Uterus (tissue), 2 donors: ENCODE measurements around the gene APP.

Experiments
- CTCF ChIP-seq, 4 experiments: fragments of 200-600 bp in 2 of 4; fragments of 450-650 bp in 2 of 4; sonication (generic) in 2 of 4; IDR thresholded peaks; one replicate each; pipeline ENCODE4 v1.5.1; 2016 to 2019; ENCODE audit warnings: antibody characterized with exemption in 4 of 4, mild to moderate bottlenecking in 2 of 4, moderate library complexity in 1 of 4
- POLR2A ChIP-seq, 2 donors: fragments of 450-650 bp; IDR thresholded peaks; one replicate each; pipeline ENCODE4 v1.6.1; 2016; ENCODE audit warnings: antibody characterized with exemption in 2 of 2, mild to moderate bottlenecking in 1 of 2, moderate library complexity in 1 of 2

GRCh38 chr21:26052057-26052456 lies 118.5 kb downstream of the APP start:
- TF ChIP-seq POLR2A (IDR thresholded peaks at IDR 0.05) (no peak), CTCF (IDR thresholded peaks at IDR 0.05) (no peak)
